HepG2 (cell line): ENCODE measurements around the gene LYPD6. TPM values are rescaled to one million over a fixed set of nuclear protein-coding genes. Genes with fewer than 3 reads are reported as not detected.

ENCODE experiments used
- ATAC-seq: fragments of 200-7000 bp; cut with Tn5 transposase; 3 replicates; pipeline ENCODE4 v1.9.1; 2020; ENCODE audit warnings: mild to moderate bottlenecking, moderate library complexity
- BruUV-seq: library from RNA; stranded (reverse); fragments of 400-500 nt; replicated peaks from 2 replicates; lab custom pipeline; 2021; lab: Mats Ljungman, UMichigan
- CTCF ChIA-PET: fragments of 300-600 bp; formaldehyde crosslinking; extraction: SDS; loops from one replicate; lab custom pipeline; 2021; ENCODE audit warnings: low total read pairs, inconsistent platforms, low intra/inter-chr PET ratio; lab: Yijun Ruan, JAX
- POLR2A ChIA-PET: fragments of 350-600 bp; sonication (Branson Sonifier 250); formaldehyde crosslinking; loops from one replicate; lab custom pipeline; 2020; ENCODE audit warnings: antibody characterized with exemption, inconsistent platforms; lab: Yijun Ruan, JAX
- DNase-seq: peaks from one replicate; pipeline ENCODE4 v3.0.0-alpha.2; 2015; ENCODE audit warnings: low spot score
- FAIRE-seq: peaks from 3 replicates; lab custom pipeline; 2011; peaks lifted over from hg19 to GRCh38; lab: Jason Lieb, UNC
- H2AFZ ChIP-seq: one replicate; pipeline ENCODE4 v1.6.1; 2011; ENCODE audit warnings: low read length, inconsistent platforms
- H3K27ac ChIP-seq: fragments of 300-600 bp; 3 replicates; pipeline ENCODE4 v1.8.0; 2011; ENCODE audit warnings: mixed run types, mild to moderate bottlenecking, mixed read lengths, low read length, inconsistent platforms; ENCODE audit not compliant: insufficient read depth; ENCODE audit errors: extremely low read length
- H3K27me3 ChIP-seq, 2 experiments: fragments of 200-600 bp in 1 of 2; 2 replicates in 1 of 2; 3 replicates in 1 of 2; pipeline versions ENCODE4 v1.6.0 to v1.8.0; 2011; ENCODE audit warnings: low read length in 2 of 2, mild to moderate bottlenecking in 2 of 2, moderate library complexity in 2 of 2, inconsistent platforms in 1 of 2; ENCODE audit not compliant: insufficient read depth in 2 of 2, control insufficient read depth in 1 of 2
- H3K36me3 ChIP-seq, 2 experiments: fragments of 200-600 bp in 1 of 2; replicated peaks in 1 of 2; 2 replicates in 1 of 2; 3 replicates in 1 of 2; pipeline versions ENCODE4 v1.5.1 to v1.8.0; 2011; ENCODE audit warnings: low read length in 2 of 2, inconsistent platforms in 1 of 2; ENCODE audit not compliant: insufficient read depth in 2 of 2, control insufficient read depth in 1 of 2
- H3K4me1 ChIP-seq: 2 replicates; pipeline ENCODE4 v1.5.1; 2012; ENCODE audit warnings: low read length, inconsistent platforms; ENCODE audit not compliant: insufficient read depth
- H3K4me2 ChIP-seq: 2 replicates; pipeline ENCODE4 v1.6.0; 2011; ENCODE audit warnings: low read depth, low read length, inconsistent platforms
- H3K4me3 ChIP-seq, 3 experiments: fragments of 200-600 bp in 1 of 3; sonication (generic), shearing (Covaris generic) in 1 of 3; replicated peaks in 1 of 3; 2 replicates each; pipeline ENCODE4 v1.5.1; 2011 to 2016; ENCODE audit warnings: low read length in 3 of 3, inconsistent platforms in 2 of 3, low read depth in 2 of 3, mild to moderate bottlenecking in 2 of 3, control low read depth in 1 of 3, mixed read lengths in 1 of 3; ENCODE audit not compliant: insufficient read depth in 1 of 3
- H3K79me2 ChIP-seq: one replicate; pipeline ENCODE4 v1.6.1; 2011; ENCODE audit warnings: low read length, inconsistent platforms; ENCODE audit not compliant: insufficient read depth
- H3K9ac ChIP-seq: 2 replicates; pipeline ENCODE4 v1.6.0; 2011; ENCODE audit warnings: mild to moderate bottlenecking, low read depth, low read length, inconsistent platforms; ENCODE audit not compliant: insufficient read depth
- H3K9me3 ChIP-seq: 2 replicates; pipeline ENCODE4 v1.5.1; 2012; ENCODE audit warnings: mild to moderate bottlenecking, low read length
- H4K20me1 ChIP-seq: 2 replicates; pipeline ENCODE4 v1.6.0; 2011; ENCODE audit warnings: inconsistent platforms, mild to moderate bottlenecking, low read length, moderate library complexity; ENCODE audit not compliant: insufficient read depth
- ELF1 ChIP-seq: sonication (generic); formaldehyde crosslinking; IDR thresholded peaks from 2 replicates; pipeline ENCODE4 v1.4.0; 2020; ENCODE audit warnings: missing genetic modification reagents
- HDAC6 ChIP-seq: fragments of 200-600 bp; sonication (generic); IDR thresholded peaks from 2 replicates; pipeline ENCODE4 v1.7.0; 2017; ENCODE audit warnings: mild to moderate bottlenecking, antibody characterized with exemption, low read length, low read depth
- KDM5B ChIP-seq: sonication (generic); formaldehyde crosslinking; IDR thresholded peaks from 2 replicates; pipeline ENCODE4 v1.4.0; 2020; ENCODE audit warnings: missing genetic modification reagents, mild to moderate bottlenecking, borderline replicate concordance
- MTF2 ChIP-seq: sonication (generic); formaldehyde crosslinking; IDR thresholded peaks from 2 replicates; pipeline ENCODE4 v1.5.0; 2020; ENCODE audit warnings: missing genetic modification reagents, borderline replicate concordance
- NR2F1 ChIP-seq, 2 experiments: fragments of 450-650 bp in 1 of 2; formaldehyde crosslinking in 1 of 2; IDR thresholded peaks; 2 replicates each; pipeline versions ENCODE4 v1.5.0 to v1.6.1; 2016 to 2020; ENCODE audit warnings: mild to moderate bottlenecking in 1 of 2, missing compliant biosample characterization in 1 of 2, missing genetic modification reagents in 1 of 2, moderate library complexity in 1 of 2
- NR3C1 ChIP-seq: sonication (generic); formaldehyde crosslinking; IDR thresholded peaks from 2 replicates; pipeline ENCODE4 v1.4.0; 2020; ENCODE audit warnings: missing genetic modification reagents
- SRY ChIP-seq: sonication (generic); formaldehyde crosslinking; IDR thresholded peaks from 2 replicates; pipeline ENCODE4 v1.8.0; 2022; ENCODE audit warnings: mild to moderate bottlenecking, missing genetic modification reagents
- SYNCRIP ChIP-seq: fragments of 200-400 bp; formaldehyde crosslinking; IDR thresholded peaks from 2 replicates; pipeline ENCODE4 v1.6.1; 2018; ENCODE audit warnings: mild to moderate bottlenecking, low read depth, low read length; ENCODE audit not compliant: insufficient read depth
- ZNF205 ChIP-seq: IDR thresholded peaks from 2 replicates; pipeline ENCODE4 v1.6.1; 2018; ENCODE audit warnings: missing biosample characterization, missing genetic modification reagents
- ZNF317 ChIP-seq: sonication (generic); formaldehyde crosslinking; IDR thresholded peaks from 2 replicates; pipeline ENCODE4 v1.5.0; 2020; ENCODE audit warnings: mild to moderate bottlenecking, missing genetic modification reagents
- ZNF550 ChIP-seq: sonication (generic); formaldehyde crosslinking; IDR thresholded peaks from 2 replicates; pipeline ENCODE4 v1.4.0; 2020; ENCODE audit warnings: mild to moderate bottlenecking, missing genetic modification reagents, borderline replicate concordance
- ZNF567 ChIP-seq: sonication (generic); formaldehyde crosslinking; IDR thresholded peaks from 2 replicates; pipeline ENCODE4 v1.8.1; 2023; ENCODE audit warnings: mild to moderate bottlenecking, missing genetic modification reagents, borderline replicate concordance
- in situ Hi-C: cut with HindIII; loops from 2 replicates; pipeline ENCODE4 v1.10.0; 2017; ENCODE audit warnings: low pct_unique_long_range_greater_than_20kb; ENCODE audit not compliant: extremely low pct_ligation_motif_present
- intact Hi-C: fragments of 100-400 bp; cut with micrococcal nuclease; formaldehyde crosslinking; loops from one replicate; pipeline ENCODE4 v1.10.0; 2022; ENCODE audit not compliant: unreplicated experiment
- polyA plus RNA-seq, 8 experiments: library from polyadenylated mRNA; depleted of rRNA in 3 of 8; stranded (reverse) in 7 of 8; unstranded in 1 of 8; fragments of >200 nt; fragmentation: Illumina TruSeq in 4 of 8; extraction: Trizol in 4 of 8; gene quantifications; 2 replicates each; pipeline versions ENCODE4 v1.2.1 to v1.2.3, GENCODE V29; 2011 to 2016; ENCODE audit warnings: low read depth in 4 of 8, missing spikeins in 1 of 8, mixed read lengths in 1 of 8; ENCODE audit not compliant: insufficient read depth in 1 of 8
- total RNA-seq, 5 experiments: library from RNA; depleted of rRNA; stranded (reverse); fragments of >200 nt; fragmentation: Illumina TruSeq; extraction: Trizol; gene quantifications; 2 replicates each; pipeline ENCODE4 v1.2.3, GENCODE V29; 2016; ENCODE audit warnings: low read depth in 1 of 5
- TF ChIP-seq, protein P1 (sequence below): IDR thresholded peaks from 2 replicates; pipeline ENCODE4 v1.6.1; 2016; ENCODE audit warnings: mild to moderate bottlenecking

The LYPD6 gene
- total and polyA plus RNA-seq, 2 of the 13 experiments (the other 11 are each of a cell fraction or from before 2014, with no cell fraction given), result 0.01 to 0.07 TPM

DNA sequence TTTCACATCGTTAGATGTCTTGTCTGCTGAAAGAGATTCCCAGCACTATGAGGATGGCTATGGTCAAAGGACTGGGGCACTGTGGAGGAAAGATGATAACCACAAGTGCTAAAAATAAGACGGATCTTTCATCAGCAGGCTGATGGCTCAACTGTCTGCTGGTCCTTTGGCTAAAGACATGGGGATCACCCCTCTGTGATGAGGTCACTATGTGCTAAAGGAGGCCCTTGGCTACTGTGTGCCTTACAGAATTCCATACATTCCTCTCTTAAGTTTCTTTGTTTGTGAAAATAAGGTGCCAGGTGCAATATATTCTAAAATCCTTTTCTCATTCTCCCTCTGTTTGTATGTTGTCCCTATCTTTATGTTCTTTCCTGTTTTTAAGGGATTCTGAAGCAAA is 39.7 kb upstream of the LYPD6 start (continued):
- no peak for TF ChIP-seq HDAC6
- TF ChIP-seq NR2F1 (CRISPR knock-in tag; IDR thresholded peaks at IDR 0.05), result no peak
- TF ChIP-seq ZNF205 (CRISPR knock-in tag), result no peak
- no peak for TF ChIP-seq MTF2 (CRISPR knock-in tag)
- no peak for TF ChIP-seq KDM5B

DNA sequence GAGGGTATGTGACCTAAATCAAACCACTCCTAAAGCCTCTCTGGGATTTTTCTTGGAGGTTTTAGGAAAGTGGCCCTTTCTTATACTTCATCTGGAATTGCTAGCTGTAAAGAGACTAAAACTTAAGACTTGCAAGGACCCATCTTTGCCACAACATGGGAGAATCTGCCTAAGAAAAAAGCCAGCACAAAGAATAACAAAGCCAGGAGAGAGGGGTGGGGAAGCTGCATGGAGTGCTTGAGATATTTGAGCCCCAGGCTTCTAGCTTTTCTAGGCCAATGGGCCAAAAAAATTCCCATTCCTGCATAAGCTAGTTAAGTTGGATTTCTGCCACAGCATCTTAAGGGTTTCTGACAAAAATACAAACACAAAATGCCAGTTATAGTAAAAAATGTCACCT is 38.5 kb upstream of the LYPD6 start:
- H3K27ac ChIP-seq, result no peak overlapping the region
- no peaks in the 10 kb centered on the region for H3K4me1 ChIP-seq
- in situ Hi-C loops, result no loop called here

More for the DNA sequence above, 38.5 kb upstream of the LYPD6 start:
- no peak overlapping the region for H3K9ac ChIP-seq
- ATAC-seq, result no peak
- ChIA-PET CTCF (no interaction called here), POLR2A (no interaction called here)
- TF ChIP-seq SRY, result no peak
- no peak for TF ChIP-seq ZNF567 (CRISPR knock-in tag)
- no peak for TF ChIP-seq ZNF317
- TF ChIP-seq ZNF550 (CRISPR knock-in tag), result no peak
- no peak for TF ChIP-seq NR3C1 (CRISPR knock-in tag)
- TF ChIP-seq SYNCRIP, result no peak
- TF ChIP-seq, protein P1, sequence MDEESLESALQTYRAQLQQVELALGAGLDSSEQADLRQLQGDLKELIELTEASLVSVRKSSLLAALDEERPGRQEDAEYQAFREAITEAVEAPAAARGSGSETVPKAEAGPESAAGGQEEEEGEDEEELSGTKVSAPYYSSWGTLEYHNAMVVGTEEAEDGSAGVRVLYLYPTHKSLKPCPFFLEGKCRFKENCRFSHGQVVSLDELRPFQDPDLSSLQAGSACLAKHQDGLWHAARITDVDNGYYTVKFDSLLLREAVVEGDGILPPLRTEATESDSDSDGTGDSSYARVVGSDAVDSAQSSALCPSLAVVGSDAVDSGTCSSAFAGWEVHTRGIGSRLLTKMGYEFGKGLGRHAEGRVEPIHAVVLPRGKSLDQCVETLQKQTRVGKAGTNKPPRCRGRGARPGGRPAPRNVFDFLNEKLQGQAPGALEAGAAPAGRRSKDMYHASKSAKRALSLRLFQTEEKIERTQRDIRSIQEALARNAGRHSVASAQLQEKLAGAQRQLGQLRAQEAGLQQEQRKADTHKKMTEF (CRISPR knock-in tag), result no peak
- no peak for TF ChIP-seq ELF1 (CRISPR knock-in tag)
- H3K36me3 ChIP-seq, result no peaks in the 10 kb centered on the region
- H4K20me1 ChIP-seq, result no peaks in the 10 kb centered on the region
- BruUV-seq, result no TSS peak
- no peaks in the 10 kb centered on the region for H3K79me2 ChIP-seq
- H3K4me2 ChIP-seq, result no peak overlapping the region
- intact Hi-C loops, result no loop called here
- H2AFZ ChIP-seq, result no peak overlapping the region
- FAIRE-seq, result no peak
- DNase-seq, result no peak
- no peaks in the 10 kb centered on the region for H3K9me3 ChIP-seq
- H3K27me3 ChIP-seq, result no peaks in the 10 kb centered on the region
- H3K4me3 ChIP-seq, result no peak overlapping the region
